HEK293 (cell line): Measurements from ENCODE around the gene SNTG2.

Experiments
- CTCF ChIA-PET: fragments of 350-600 bp; formaldehyde crosslinking; extraction: SDS; loops from one replicate; lab custom pipeline; 2021; ENCODE audit warnings: antibody characterized with exemption; lab: Yijun Ruan, JAX
- POLR2A ChIA-PET: fragments of 300-600 bp; formaldehyde crosslinking; extraction: SDS; loops from one replicate; lab custom pipeline; 2020; ENCODE audit warnings: antibody characterized with exemption, inconsistent platforms; lab: Yijun Ruan, JAX
- H3K27ac ChIP-seq: fragments of 200-500 bp; sonication (Bioruptor generic); 2 replicates; pipeline ENCODE4 v1.5.1; 2014; ENCODE audit warnings: low read depth, low read length, control low read depth, inconsistent platforms; ENCODE audit errors: extremely low read depth
- H3K36me3 ChIP-seq, 2 experiments: fragments of 200-500 bp in 1 of 2; sonication (Bioruptor generic) in 1 of 2; 1 replicate in 1 of 2; 2 replicates in 1 of 2; pipeline ENCODE4 v1.5.1; 2014 to 2017; ENCODE audit warnings: inconsistent platforms in 2 of 2, low read length in 2 of 2; ENCODE audit not compliant: control insufficient read depth in 2 of 2, insufficient read depth in 1 of 2
- H3K4me1 ChIP-seq: fragments of 200-500 bp; sonication (Bioruptor generic); 2 replicates; pipeline ENCODE4 v1.5.1; 2014; ENCODE audit warnings: mild to moderate bottlenecking, low read length, inconsistent platforms; ENCODE audit not compliant: control insufficient read depth, insufficient read depth
- H3K4me3 ChIP-seq: 2 replicates; pipeline ENCODE4 v1.5.1; 2011; ENCODE audit warnings: low read depth, mild to moderate bottlenecking, control low read depth, low read length, moderate library complexity
- H3K9me3 ChIP-seq: fragments of 200-500 bp; sonication (Bioruptor generic); 2 replicates; pipeline ENCODE4 v1.5.1; 2014; ENCODE audit warnings: low read depth, low read length, inconsistent platforms; ENCODE audit not compliant: control insufficient read depth, insufficient read depth
- AEBP2 ChIP-seq: fragments of 450-650 bp; formaldehyde crosslinking; IDR thresholded peaks from 2 replicates; pipeline ENCODE4 v1.5.1; 2016; ENCODE audit warnings: missing biosample characterization, missing genetic modification characterization, borderline replicate concordance
- BCL11B ChIP-seq: fragments of 450-650 bp; formaldehyde crosslinking; IDR thresholded peaks from 2 replicates; pipeline ENCODE4 v1.5.1; 2016; ENCODE audit warnings: low read depth, missing biosample characterization, missing genetic modification characterization
- KLF17 ChIP-seq: fragments of 450-650 bp; formaldehyde crosslinking; IDR thresholded peaks from 2 replicates; pipeline ENCODE4 v1.5.1; 2016; ENCODE audit warnings: missing biosample characterization, missing genetic modification characterization
- ZBTB11 ChIP-seq: fragments of 450-650 bp; formaldehyde crosslinking; conservative IDR thresholded peaks from 2 replicates; pipeline ENCODE4 v1.5.1; 2016; ENCODE audit warnings: low read depth, missing biosample characterization, missing genetic modification characterization
- ZEB2 ChIP-seq: fragments of 450-650 bp; formaldehyde crosslinking; IDR thresholded peaks from 2 replicates; pipeline ENCODE4 v1.5.1; 2016; ENCODE audit warnings: missing biosample characterization, missing genetic modification characterization
- ZNF133 ChIP-seq: fragments of 450-650 bp; formaldehyde crosslinking; IDR thresholded peaks from 2 replicates; pipeline ENCODE4 v1.5.1; 2016; ENCODE audit warnings: missing biosample characterization, missing genetic modification characterization
- ZNF148 ChIP-seq: fragments of 450-650 bp; formaldehyde crosslinking; IDR thresholded peaks from 2 replicates; pipeline ENCODE4 v1.5.0; 2017; ENCODE audit warnings: missing biosample characterization, missing genetic modification characterization, borderline replicate concordance
- ZNF18 ChIP-seq: fragments of 450-650 bp; formaldehyde crosslinking; IDR thresholded peaks from 2 replicates; pipeline ENCODE4 v1.5.1; 2016; ENCODE audit warnings: missing biosample characterization, missing genetic modification characterization
- ZNF302 ChIP-seq: fragments of 450-650 bp; formaldehyde crosslinking; IDR thresholded peaks from 2 replicates; pipeline ENCODE4 v1.5.1; 2016; ENCODE audit warnings: missing biosample characterization, missing genetic modification characterization, low read depth
- ZNF529 ChIP-seq: fragments of 450-650 bp; formaldehyde crosslinking; IDR thresholded peaks from 2 replicates; pipeline ENCODE4 v1.5.1; 2017; ENCODE audit warnings: missing genetic modification characterization, missing biosample characterization; ENCODE audit not compliant: insufficient replicate concordance
- ZNF560 ChIP-seq: fragments of 450-650 bp; formaldehyde crosslinking; IDR thresholded peaks from 2 replicates; pipeline ENCODE4 v1.5.1; 2017; ENCODE audit warnings: missing biosample characterization, missing genetic modification characterization, borderline replicate concordance
- ZNF645 ChIP-seq: fragments of 450-650 bp; formaldehyde crosslinking; IDR thresholded peaks from 2 replicates; pipeline ENCODE4; 2016; ENCODE audit warnings: missing biosample characterization, missing genetic modification characterization
- ZNF777 ChIP-seq: fragments of 450-650 bp; formaldehyde crosslinking; IDR thresholded peaks from 2 replicates; pipeline ENCODE4 v1.5.1; 2017; ENCODE audit warnings: missing biosample characterization, missing genetic modification characterization, borderline replicate concordance
- ZNF843 ChIP-seq: fragments of 450-650 bp; formaldehyde crosslinking; IDR thresholded peaks from 2 replicates; pipeline ENCODE4 v1.5.1; 2016; ENCODE audit warnings: missing biosample characterization, missing genetic modification characterization

SNTG2 gene

GRCh38 chr2:937530-937929 is 13.1 kb upstream of the SNTG2 start:
- Histone ChIP-seq H3K4me1 (no peaks in the 10 kb centered on the region), H3K36me3 (no peaks in the 10 kb centered on the region), H3K27ac (no peak overlapping the region)
- POLR2A ChIA-PET, result no interaction called here
- TF ChIP-seq ZNF843 (tag by site-specific recombination) (no peak), ZEB2 (tag by site-specific recombination) (no peak), ZNF133 (no peak), BCL11B (tag by site-specific recombination) (no peak)
- TF ChIP-seq, all 188 proteins: peak for 0
- CTCF ChIA-PET, result no interaction called here
- Histone ChIP-seq H3K4me3 (no peak overlapping the region), H3K9me3 (no peaks in the 10 kb centered on the region)

- H3K36me3 ChIP-seq, result no peaks in the 10 kb centered on the region
- TF ChIP-seq ZNF18, result no peak
- TF ChIP-seq ZNF148 (tag by site-specific recombination), result no peak
- TF ChIP-seq ZNF560 (tag by site-specific recombination), result no peak
- TF ChIP-seq ZNF645 (tag by site-specific recombination), result no peak
- TF ChIP-seq, all 188 proteins: peak for 0
- H3K4me1 ChIP-seq, result no peaks in the 10 kb centered on the region
- no peak overlapping the region for H3K4me3 ChIP-seq
- ChIA-PET CTCF (interaction anchor here (0.6 kb wide), 1 partner anchor 116 kb away, joined by 3 read pairs; no protein-coding TSS in a partner anchor), POLR2A (no interaction called here)
- no peak overlapping the region for H3K27ac ChIP-seq
- H3K9me3 ChIP-seq, result no peaks in the 10 kb centered on the region
Measured at GRCh38 chr2:938181-939005, 12.3 kb upstream of the SNTG2 start.

GRCh38 chr2:939936-940601 is 10.6 kb upstream of the SNTG2 start:
- Histone ChIP-seq H3K9me3 (no peaks in the 10 kb centered on the region), H3K4me3 (no peak overlapping the region), H3K4me1 (no peaks in the 10 kb centered on the region), H3K27ac (no peak overlapping the region), H3K36me3 (no peaks in the 10 kb centered on the region)
- POLR2A ChIA-PET, result no interaction called here
- CTCF ChIA-PET, result no interaction called here
- TF ChIP-seq ZBTB11 (no peak), KLF17 (tag by site-specific recombination) (no peak), ZNF777 (tag by site-specific recombination) (no peak), ZNF302 (tag by site-specific recombination) (no peak), ZNF529 (tag by site-specific recombination) (no peak), AEBP2 (tag by site-specific recombination) (no peak)
